Endothelial cell (in vitro differentiated cells): ENCODE measurements around the gene URB2. TPM values are rescaled to one million over a fixed set of nuclear protein-coding genes. Genes with fewer than 3 reads are reported as not detected.

Experiments
- DNase-seq: peaks from one replicate; pipeline ENCODE4 v3.0.0; 2021; ENCODE audit warnings: low spot score
- H3K27ac Mint-ChIP-seq: one replicate; pipeline ENCODE4 v1.8.0; 2021; ENCODE audit warnings: mixed read lengths, inconsistent platforms; ENCODE audit not compliant: unreplicated experiment
- H3K27me3 Mint-ChIP-seq: one replicate; pipeline ENCODE4 v1.8.0; 2021; ENCODE audit warnings: mild to moderate bottlenecking, moderate library complexity, mixed read lengths, inconsistent platforms; ENCODE audit not compliant: unreplicated experiment
- H3K36me3 Mint-ChIP-seq: one replicate; pipeline ENCODE4 v1.8.0; 2021; ENCODE audit warnings: mild to moderate bottlenecking, low read depth, mixed read lengths, inconsistent platforms; ENCODE audit not compliant: unreplicated experiment
- H3K4me1 Mint-ChIP-seq: one replicate; pipeline ENCODE4 v1.8.0; 2021; ENCODE audit warnings: mild to moderate bottlenecking, mixed read lengths, inconsistent platforms; ENCODE audit not compliant: unreplicated experiment
- H3K4me3 Mint-ChIP-seq: one replicate; pipeline ENCODE4 v1.8.0; 2021; ENCODE audit warnings: mild to moderate bottlenecking, mixed read lengths, inconsistent platforms; ENCODE audit not compliant: unreplicated experiment
- H3K9me3 Mint-ChIP-seq: one replicate; pipeline ENCODE4 v1.8.0; 2021; ENCODE audit warnings: mixed read lengths, inconsistent platforms; ENCODE audit not compliant: unreplicated experiment
- CTCF ChIP-seq: fragments of 200-600 bp; sonication (generic); IDR thresholded peaks from one replicate; pipeline ENCODE4 v1.5.0; 2021; ENCODE audit warnings: antibody characterized with exemption; ENCODE audit not compliant: unreplicated experiment
- total RNA-seq: library from RNA; stranded (reverse); fragmentation: NEBNext Ultra II Directional; extraction: Animal tissue kit (Norgen Biotek cat#: 25700); gene quantifications from one replicate; pipeline ENCODE4 v1.2.1, GENCODE V29; 2021; ENCODE audit not compliant: unreplicated experiment

Gene URB2
- total RNA-seq, 1 donor from 2014 or later, result 10.6 TPM

GRCh38 chr1:229657993-229658755 lies 32.1 kb downstream of the URB2 start:
- no peak for DNase-seq
- H3K4me3 Mint-ChIP-seq, result no peak overlapping the region
- H3K9me3 Mint-ChIP-seq, result no peaks in the 10 kb centered on the region
- peaks cover 8% of the 10 kb centered on the region for H3K36me3 Mint-ChIP-seq
- H3K27ac Mint-ChIP-seq, result no peak overlapping the region
- TF ChIP-seq CTCF, result no peak
- no peaks in the 10 kb centered on the region for H3K4me1 Mint-ChIP-seq
- no peaks in the 10 kb centered on the region for H3K27me3 Mint-ChIP-seq

- peak; percentile 84 for TF ChIP-seq CTCF
- Mint-ChIP-seq H3K36me3 (no peaks in the 10 kb centered on the region), H3K4me1 (no peaks in the 10 kb centered on the region), H3K27me3 (no peaks in the 10 kb centered on the region), H3K27ac (no peak overlapping the region), H3K9me3 (no peaks in the 10 kb centered on the region), H3K4me3 (no peak overlapping the region)
- peak; percentile 86 for DNase-seq
Observed at GRCh38 chr1:229661022-229661877, 35.2 kb downstream of the URB2 start.

GRCh38 chr1:229661897-229662296 lies 35.9 kb downstream of the URB2 start:
- no peak for DNase-seq
- Mint-ChIP-seq H3K27me3 (no peaks in the 10 kb centered on the region), H3K4me1 (no peaks in the 10 kb centered on the region), H3K4me3 (no peak overlapping the region), H3K27ac (no peak overlapping the region), H3K36me3 (no peaks in the 10 kb centered on the region), H3K9me3 (no peaks in the 10 kb centered on the region)
- TF ChIP-seq CTCF, result no peak

- no peak overlapping the region for H3K4me3 Mint-ChIP-seq
- no peaks in the 10 kb centered on the region for H3K36me3 Mint-ChIP-seq
- no peaks in the 10 kb centered on the region for H3K4me1 Mint-ChIP-seq
- H3K27ac Mint-ChIP-seq, result no peak overlapping the region
- no peak for DNase-seq
- H3K27me3 Mint-ChIP-seq, result no peaks in the 10 kb centered on the region
- no peaks in the 10 kb centered on the region for H3K9me3 Mint-ChIP-seq
- TF ChIP-seq CTCF, result no peak
Observed at GRCh38 chr1:229664133-229664689, 38.2 kb downstream of the URB2 start.
